WTC11 (cell line): Measurements from ENCODE around the gene UROC1. TPM values are rescaled to one million over a fixed set of nuclear protein-coding genes. Genes with fewer than 3 reads are reported as not detected.

ENCODE experiments used
- ATAC-seq: fragments of 200-7000 bp; cut with Tn5 transposase; 2 replicates; pipeline ENCODE4 v1.10.0; 2021; ENCODE audit warnings: mild to moderate bottlenecking, moderate library complexity
- CTCF ChIA-PET: fragments of 300-600 bp; sonication (Branson Sonifier 250); formaldehyde crosslinking; loops from one replicate; lab custom pipeline; 2021; ENCODE audit warnings: antibody characterized with exemption; lab: Charles Lee
- POLR2A ChIA-PET: fragments of 350-600 bp; sonication (Branson Sonifier 250); formaldehyde crosslinking; loops from one replicate; lab custom pipeline; 2021; ENCODE audit warnings: antibody characterized with exemption; lab: Charles Lee
- DNase-seq: peaks from one replicate; pipeline ENCODE4 v3.0.0; 2021; ENCODE audit warnings: low spot score
- H3K27ac Mint-ChIP-seq: 2 replicates; pipeline ENCODE4 v1.8.0; 2021; ENCODE audit warnings: mixed read lengths
- H3K27me3 Mint-ChIP-seq: 2 replicates; pipeline ENCODE4 v1.8.0; 2021; ENCODE audit warnings: low read depth, mild to moderate bottlenecking, moderate library complexity, mixed read lengths
- H3K36me3 Mint-ChIP-seq: 2 replicates; pipeline ENCODE4 v1.8.0; 2021; ENCODE audit warnings: mixed read lengths
- H3K4me1 Mint-ChIP-seq: 2 replicates; pipeline ENCODE4 v1.8.0; 2022; ENCODE audit warnings: mixed read lengths
- H3K4me3 Mint-ChIP-seq: 2 replicates; pipeline ENCODE4 v1.8.0; 2021; ENCODE audit warnings: mild to moderate bottlenecking, moderate library complexity, mixed read lengths
- H3K9me3 Mint-ChIP-seq: 2 replicates; pipeline ENCODE4 v1.8.0; 2021; ENCODE audit warnings: mixed read lengths
- AR ChIP-seq: fragments of 250-450 bp; sonication (Bioruptor Pico); IDR thresholded peaks from 2 replicates; pipeline ENCODE4 v1.9.0; 2021; ENCODE audit warnings: mild to moderate bottlenecking
- ARID4B ChIP-seq: sonication (generic); formaldehyde crosslinking; IDR thresholded peaks from 2 replicates; pipeline ENCODE4 v1.8.0; 2023; ENCODE audit warnings: missing genetic modification reagents, mild to moderate bottlenecking, borderline replicate concordance
- ATF6 ChIP-seq: sonication (generic); formaldehyde crosslinking; IDR thresholded peaks from 2 replicates; pipeline ENCODE4 v1.8.1; 2023; ENCODE audit warnings: mild to moderate bottlenecking, missing genetic modification reagents
- CDX4 ChIP-seq: fragments of 250-450 bp; sonication (Bioruptor Pico); IDR thresholded peaks from 2 replicates; pipeline ENCODE4 v1.9.0; 2021; ENCODE audit warnings: moderate library complexity, mild to moderate bottlenecking, inconsistent platforms, borderline replicate concordance
- CREB1 ChIP-seq: sonication (generic); formaldehyde crosslinking; IDR thresholded peaks from 2 replicates; pipeline ENCODE4 v1.8.0; 2023; ENCODE audit warnings: mild to moderate bottlenecking, missing genetic modification reagents
- ELF4 ChIP-seq: sonication (generic); formaldehyde crosslinking; IDR thresholded peaks from 2 replicates; pipeline ENCODE4 v1.8.1; 2022; ENCODE audit warnings: low read depth, mild to moderate bottlenecking, moderate library complexity, missing genetic modification reagents
- IRF2 ChIP-seq: sonication (generic); formaldehyde crosslinking; IDR thresholded peaks from 2 replicates; pipeline ENCODE4 v1.8.0; 2022; ENCODE audit warnings: low read depth, missing genetic modification reagents, borderline replicate concordance
- JUN ChIP-seq: sonication (generic); formaldehyde crosslinking; IDR thresholded peaks from 2 replicates; pipeline ENCODE4 v1.8.0; 2023; ENCODE audit warnings: mild to moderate bottlenecking, missing genetic modification reagents
- MAX ChIP-seq: sonication (generic); formaldehyde crosslinking; IDR thresholded peaks from 2 replicates; pipeline ENCODE4 v1.8.0; 2022; ENCODE audit warnings: mild to moderate bottlenecking, missing genetic modification reagents
- MXD4 ChIP-seq: fragments of 250-450 bp; sonication (Bioruptor Pico); IDR thresholded peaks from 2 replicates; pipeline ENCODE4 v1.8.0; 2021; ENCODE audit warnings: mild to moderate bottlenecking, moderate library complexity, borderline replicate concordance
- NR1H2 ChIP-seq: sonication (generic); formaldehyde crosslinking; IDR thresholded peaks from 2 replicates; pipeline ENCODE4 v1.9.0; 2021; ENCODE audit warnings: mild to moderate bottlenecking, moderate library complexity, missing genetic modification reagents
- OVOL2 ChIP-seq: fragments of 250-450 bp; sonication (Bioruptor Pico); IDR thresholded peaks from 2 replicates; pipeline ENCODE4 v1.9.0; 2021; ENCODE audit warnings: mild to moderate bottlenecking, borderline replicate concordance
- PREB ChIP-seq: sonication (generic); formaldehyde crosslinking; IDR thresholded peaks from 2 replicates; pipeline ENCODE4 v1.8.1; 2022; ENCODE audit warnings: mild to moderate bottlenecking, missing genetic modification reagents, moderate library complexity, borderline replicate concordance
- SMAD4 ChIP-seq: sonication (generic); formaldehyde crosslinking; IDR thresholded peaks from 2 replicates; pipeline ENCODE4 v1.8.0; 2022; ENCODE audit warnings: mild to moderate bottlenecking, missing genetic modification reagents
- USF1 ChIP-seq: sonication (generic); formaldehyde crosslinking; IDR thresholded peaks from 2 replicates; pipeline ENCODE4 v1.8.0; 2022; ENCODE audit warnings: mild to moderate bottlenecking, missing genetic modification reagents
- ZBTB43 ChIP-seq: sonication (generic); formaldehyde crosslinking; IDR thresholded peaks from 2 replicates; pipeline ENCODE4 v1.8.1; 2023; ENCODE audit warnings: mild to moderate bottlenecking, missing genetic modification reagents
- ZNF138 ChIP-seq: sonication (generic); formaldehyde crosslinking; conservative IDR thresholded peaks from 2 replicates; pipeline ENCODE4 v1.8.1; 2022; ENCODE audit warnings: mild to moderate bottlenecking, moderate library complexity, missing genetic modification reagents
- ZNF219 ChIP-seq: sonication (generic); formaldehyde crosslinking; IDR thresholded peaks from 2 replicates; pipeline ENCODE4 v1.8.0; 2023; ENCODE audit warnings: missing genetic modification reagents, mild to moderate bottlenecking, borderline replicate concordance
- ZNF281 ChIP-seq: sonication (generic); formaldehyde crosslinking; IDR thresholded peaks from 2 replicates; pipeline ENCODE4 v1.8.0; 2023; ENCODE audit warnings: mild to moderate bottlenecking, missing genetic modification reagents
- ZNF396 ChIP-seq: fragments of 250-450 bp; sonication (Bioruptor Pico); IDR thresholded peaks from 2 replicates; pipeline ENCODE4 v1.8.0; 2021; ENCODE audit warnings: mild to moderate bottlenecking, moderate library complexity, borderline replicate concordance
- total RNA-seq: library from RNA; stranded (reverse); gene quantifications from 3 replicates; pipeline ENCODE4 v1.2.3, GENCODE V29; 2021

UROC1 gene
- total RNA-seq, 1 experiment from 2014 or later = not detected

- no peak for ATAC-seq
- H3K27ac Mint-ChIP-seq = no peak overlapping the region
- H3K36me3 Mint-ChIP-seq = peaks cover 19% of the 10 kb centered on the region
- no peaks in the 10 kb centered on the region for H3K27me3 Mint-ChIP-seq
- ChIA-PET CTCF (interaction anchor here (0.6 to 1.4 kb wide), 4 partner anchors 98 to 1101 kb away, joined by 3 read pairs; no protein-coding TSS in a partner anchor), POLR2A (no interaction called here)
- no peaks in the 10 kb centered on the region for H3K9me3 Mint-ChIP-seq
- DNase-seq = no peak
- H3K4me3 Mint-ChIP-seq = no peak overlapping the region
- H3K4me1 Mint-ChIP-seq = peaks cover 23% of the 10 kb centered on the region
- no peak for TF ChIP-seq MXD4 (CRISPR knock-in tag)
- TF ChIP-seq ARID4B (CRISPR knock-in tag) = no peak
- no peak for TF ChIP-seq CDX4 (CRISPR knock-in tag)
- TF ChIP-seq ATF6 = no peak
- no peak for TF ChIP-seq ZNF396 (CRISPR knock-in tag)
- no peak for TF ChIP-seq NR1H2 (CRISPR knock-in tag)
- no peak for TF ChIP-seq ELF4 (CRISPR knock-in tag)
- TF ChIP-seq IRF2 = no peak
- TF ChIP-seq USF1 (CRISPR knock-in tag) = no peak
- TF ChIP-seq ZBTB43 (CRISPR knock-in tag) = no peak
- no peak for TF ChIP-seq ZNF281 (CRISPR knock-in tag)
- no peak for TF ChIP-seq ZNF219 (CRISPR knock-in tag)
- no peak for TF ChIP-seq CREB1
- TF ChIP-seq MAX (CRISPR knock-in tag) = no peak
- no peak for TF ChIP-seq SMAD4 (CRISPR knock-in tag)
- no peak for TF ChIP-seq AR (CRISPR knock-in tag)
- TF ChIP-seq JUN (CRISPR knock-in tag) = no peak
- no peak for TF ChIP-seq OVOL2 (CRISPR knock-in tag)
- TF ChIP-seq ZNF138 (CRISPR knock-in tag) = no peak
- no peak for TF ChIP-seq PREB (CRISPR knock-in tag)
Observed at GRCh38 chr3:126447456-126448106, 70.0 kb downstream of the UROC1 start.
